ENCODE data around the gene GLIS2.

Gene GLIS2

GRCh38 chr16:4323845-4324488 is 8.1 kb downstream of the GLIS2 start:
- ChIA-PET POLR2A (interaction anchor here (0.5 to 0.7 kb wide), 2 partner anchors 91 to 273 kb away, joined by 3 to 4 read pairs; no protein-coding TSS in a partner anchor), CTCF (interaction anchor here (3.7 to 14.1 kb wide), 2 partner anchors 9 to 16 kb away, joined by 14 to 188 read pairs; partner anchors contain the start of gene GLIS2)
- Histone ChIP-seq H3K4me1 (ENCODE audit: control extremely low read depth in 1 of 4, control insufficient read depth in 4 of 4, insufficient read depth in 4 of 4, low read length in 3 of 4) (peaks cover 0 to 18% (median 16%) of the 10 kb centered on the region in 4 experiments), H3K36me3 (ENCODE audit: control insufficient read depth in 4 of 4, insufficient read depth in 4 of 4, low read length in 3 of 4) (no peaks in the 10 kb centered on the region), H3K27ac (ENCODE audit: insufficient read depth in 1 of 2, low read depth in 1 of 2, low read length in 2 of 2, poor library complexity in 1 of 2, severe bottlenecking in 2 of 2) (no peak overlapping the region), H3K27me3 (replicated peaks in 2 of 5; ENCODE audit: control insufficient read depth in 4 of 5, insufficient read depth in 5 of 5, low read length in 4 of 5) (peaks cover 0 to 1% (median 0%) of the 10 kb centered on the region in 5 experiments), H3K4me3 (ENCODE audit: control insufficient read depth in 1 of 7, extremely low read depth in 1 of 7, insufficient read depth in 4 of 7, low read depth in 2 of 7, low read length in 6 of 7) (no peak overlapping the region), H3K9me3 (ENCODE audit: control extremely low read depth in 1 of 5, control insufficient read depth in 4 of 5, insufficient read depth in 2 of 5, low read depth in 1 of 5, low read length in 4 of 5) (no peaks in the 10 kb centered on the region)
- DNase-seq = no peak
- 84% methylated on average over 10 of the region's 12 CpGs for WGBS (ENCODE audit: insufficient coverage)

DNA sequence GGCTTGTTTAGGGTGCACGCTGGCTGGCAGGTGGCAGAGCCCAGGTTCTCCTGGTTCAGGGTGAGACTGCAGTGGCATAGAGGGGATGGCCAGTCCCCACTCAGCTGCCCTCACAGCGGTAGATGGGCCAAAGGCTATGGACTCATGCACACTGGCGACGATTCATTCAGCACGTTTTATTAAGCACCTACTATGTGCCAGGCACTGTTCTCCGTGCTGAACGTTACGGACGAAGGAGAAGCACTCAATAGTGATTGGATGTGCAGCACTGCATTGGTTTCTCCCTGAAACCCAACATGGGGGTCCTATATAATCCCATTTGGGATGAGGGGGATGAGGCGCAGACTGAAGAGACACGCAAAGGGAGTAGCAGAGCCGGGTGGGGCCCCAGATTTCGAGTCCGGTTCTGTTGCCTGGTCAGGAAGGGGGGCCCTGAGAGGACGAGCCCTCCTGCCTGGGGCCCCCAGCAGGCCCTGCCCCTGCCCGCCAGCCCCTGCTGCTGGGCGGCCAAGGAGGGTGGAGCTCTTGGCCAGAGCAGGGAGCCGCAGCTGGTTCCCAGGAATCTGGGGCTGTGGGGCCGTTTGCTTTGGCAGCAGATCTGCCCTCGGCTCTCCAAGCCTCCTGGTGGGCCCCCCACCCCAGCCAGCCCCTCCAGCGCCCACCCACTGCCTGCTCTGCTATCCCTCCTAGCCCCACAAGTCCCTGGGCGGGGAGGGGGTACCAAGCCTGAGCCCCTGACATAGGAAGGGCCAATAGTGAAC is 8.8 kb downstream of the GLIS2 start:
- Histone ChIP-seq H3K4me1 (ENCODE audit: control extremely low read depth in 1 of 4, control insufficient read depth in 4 of 4, insufficient read depth in 4 of 4, low read length in 3 of 4) (peaks cover 0 to 21% (median 17%) of the 10 kb centered on the region in 4 experiments), H3K9me3 (ENCODE audit: control extremely low read depth in 1 of 5, control insufficient read depth in 4 of 5, insufficient read depth in 2 of 5, low read depth in 1 of 5, low read length in 4 of 5) (no peaks in the 10 kb centered on the region), H3K27me3 (replicated peaks in 2 of 5; ENCODE audit: control insufficient read depth in 4 of 5, insufficient read depth in 5 of 5, low read length in 4 of 5) (no peaks in the 10 kb centered on the region), H3K4me3 (ENCODE audit: control insufficient read depth in 1 of 7, extremely low read depth in 1 of 7, insufficient read depth in 4 of 7, low read depth in 2 of 7, low read length in 6 of 7) (no peak overlapping the region), H3K27ac (ENCODE audit: insufficient read depth in 1 of 2, low read depth in 1 of 2, low read length in 2 of 2, poor library complexity in 1 of 2, severe bottlenecking in 2 of 2) (no peak overlapping the region), H3K36me3 (ENCODE audit: control insufficient read depth in 4 of 4, insufficient read depth in 4 of 4, low read length in 3 of 4) (no peaks in the 10 kb centered on the region)
- no peak for DNase-seq
- 96% methylated on average over 20 of the region's 22 CpGs for WGBS (ENCODE audit: insufficient coverage)
- ChIA-PET POLR2A (interaction anchor here (0.7 kb wide), 1 partner anchor 90 kb away, joined by 3 read pairs; no protein-coding TSS in a partner anchor), CTCF (interaction anchor here (3.7 to 14.1 kb wide), 2 partner anchors 9 to 16 kb away, joined by 14 to 188 read pairs; partner anchors contain the start of gene GLIS2)

GRCh38 chr16:4325253-4325758 is 9.4 kb downstream of the GLIS2 start:
- H3K27me3 ChIP-seq (replicated peaks in 2 of 5; ENCODE audit: control insufficient read depth in 4 of 5, insufficient read depth in 5 of 5, low read length in 4 of 5) = no peaks in the 10 kb centered on the region
- H3K27ac ChIP-seq (ENCODE audit: insufficient read depth in 1 of 2, low read depth in 1 of 2, low read length in 2 of 2, poor library complexity in 1 of 2, severe bottlenecking in 2 of 2) = no peak overlapping the region
- CTCF ChIA-PET = interaction anchor here (3.7 to 14.1 kb wide), 3 partner anchors 10 to 39 kb away, joined by 14 to 188 read pairs (median 132); partner anchors contain the start of gene GLIS2
- no peaks in the 10 kb centered on the region for H3K9me3 ChIP-seq (ENCODE audit: control extremely low read depth in 1 of 5, control insufficient read depth in 4 of 5, insufficient read depth in 2 of 5, low read depth in 1 of 5, low read length in 4 of 5)
- WGBS (ENCODE audit: insufficient coverage) = 89% methylated on average over 5 of the region's 6 CpGs
- peak in 1 of 3 donors; percentile 57 for DNase-seq
- H3K4me1 ChIP-seq (ENCODE audit: control extremely low read depth in 1 of 4, control insufficient read depth in 4 of 4, insufficient read depth in 4 of 4, low read length in 3 of 4) = peaks cover 0 to 21% (median 17%) of the 10 kb centered on the region in 4 experiments
- no peaks in the 10 kb centered on the region for H3K36me3 ChIP-seq (ENCODE audit: control insufficient read depth in 4 of 4, insufficient read depth in 4 of 4, low read length in 3 of 4)
- no peak overlapping the region for H3K4me3 ChIP-seq (ENCODE audit: control insufficient read depth in 1 of 7, extremely low read depth in 1 of 7, insufficient read depth in 4 of 7, low read depth in 2 of 7, low read length in 6 of 7)
- POLR2A ChIA-PET = no interaction called here

GRCh38 chr16:4327386-4328045 is 11.6 kb downstream of the GLIS2 start:
- CTCF ChIA-PET = interaction anchor here (1.0 to 14.1 kb wide), 9 partner anchors 12 to 128 kb away, joined by 3 to 188 read pairs (median 13); partner anchors contain the start of genes GLIS2 and TFAP4
- H3K4me1 ChIP-seq (ENCODE audit: control extremely low read depth in 1 of 4, control insufficient read depth in 4 of 4, insufficient read depth in 4 of 4, low read length in 3 of 4) = peaks cover 0 to 21% (median 17%) of the 10 kb centered on the region in 4 experiments

DNA sequence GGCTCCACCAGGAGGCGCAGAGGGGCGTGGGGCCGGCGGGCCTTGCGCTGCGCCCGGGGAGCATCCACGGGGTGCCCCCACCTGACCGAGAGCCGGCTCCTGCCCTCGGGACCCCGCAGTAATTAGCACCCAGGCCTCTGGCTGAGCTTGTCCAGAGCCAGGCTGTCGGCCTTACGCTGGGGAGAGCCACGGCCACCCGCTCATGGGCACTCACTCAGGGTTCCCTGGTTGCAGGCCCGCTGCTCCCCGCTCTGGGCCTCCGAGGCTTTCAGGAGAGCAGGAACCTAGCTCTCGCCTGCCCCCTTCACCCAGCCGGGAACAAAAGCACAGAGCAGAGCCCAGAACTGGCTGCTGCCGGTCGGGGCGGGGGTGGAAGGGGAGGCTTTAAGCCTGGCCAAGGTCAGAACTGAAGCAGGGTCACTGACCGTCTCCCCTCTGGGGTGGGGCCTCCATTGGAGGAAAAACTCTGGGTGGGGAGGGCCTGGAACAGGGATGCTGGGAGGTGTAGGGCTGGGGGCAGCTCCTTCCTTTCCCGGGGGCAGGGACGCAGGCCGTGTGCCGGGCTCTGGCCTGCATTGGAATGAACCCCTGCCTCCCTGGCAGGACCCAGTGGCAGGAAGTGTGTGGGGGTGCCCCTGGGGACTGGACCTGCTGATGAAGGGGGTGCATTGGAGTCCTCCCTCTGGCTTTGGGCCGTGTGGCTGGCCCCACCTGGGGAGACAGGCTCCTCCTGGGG is 12.3 kb downstream of the GLIS2 start:
- Histone ChIP-seq H3K36me3 (ENCODE audit: control insufficient read depth in 4 of 4, insufficient read depth in 4 of 4, low read length in 3 of 4) (no peaks in the 10 kb centered on the region), H3K4me3 (ENCODE audit: control insufficient read depth in 1 of 7, extremely low read depth in 1 of 7, insufficient read depth in 4 of 7, low read depth in 2 of 7, low read length in 6 of 7) (peak overlapping the region; percentile 8 to 77 (median 61)), H3K27ac (ENCODE audit: insufficient read depth in 1 of 2, low read depth in 1 of 2, low read length in 2 of 2, poor library complexity in 1 of 2, severe bottlenecking in 2 of 2) (no peak overlapping the region), H3K9me3 (ENCODE audit: control extremely low read depth in 1 of 5, control insufficient read depth in 4 of 5, insufficient read depth in 2 of 5, low read depth in 1 of 5, low read length in 4 of 5) (no peaks in the 10 kb centered on the region), H3K27me3 (replicated peaks in 2 of 5; ENCODE audit: control insufficient read depth in 4 of 5, insufficient read depth in 5 of 5, low read length in 4 of 5) (no peaks in the 10 kb centered on the region), H3K4me1 (ENCODE audit: control extremely low read depth in 1 of 4, control insufficient read depth in 4 of 4, insufficient read depth in 4 of 4, low read length in 3 of 4) (peaks cover 0 to 23% (median 17%) of the 10 kb centered on the region in 4 experiments)
- peak; percentile 68 to 77 (median 77) for DNase-seq
- ChIA-PET CTCF (interaction anchor here (0.8 to 14.1 kb wide), 13 partner anchors 10 to 129 kb away, joined by 3 to 188 read pairs (median 6); partner anchors contain the start of gene TFAP4), POLR2A (no interaction called here)
- 10% methylated on average over 30 of the region's 30 CpGs for WGBS (ENCODE audit: insufficient coverage)

More at GRCh38 chr16:4327386-4328045, 11.6 kb downstream of the GLIS2 start:
- Histone ChIP-seq H3K9me3 (ENCODE audit: control extremely low read depth in 1 of 5, control insufficient read depth in 4 of 5, insufficient read depth in 2 of 5, low read depth in 1 of 5, low read length in 4 of 5) (no peaks in the 10 kb centered on the region), H3K36me3 (ENCODE audit: control insufficient read depth in 4 of 4, insufficient read depth in 4 of 4, low read length in 3 of 4) (no peaks in the 10 kb centered on the region), H3K27me3 (replicated peaks in 2 of 5; ENCODE audit: control insufficient read depth in 4 of 5, insufficient read depth in 5 of 5, low read length in 4 of 5) (no peaks in the 10 kb centered on the region), H3K4me3 (ENCODE audit: control insufficient read depth in 1 of 7, extremely low read depth in 1 of 7, insufficient read depth in 4 of 7, low read depth in 2 of 7, low read length in 6 of 7) (peak overlapping the region; percentile 8 to 77 (median 61)), H3K27ac (ENCODE audit: insufficient read depth in 1 of 2, low read depth in 1 of 2, low read length in 2 of 2, poor library complexity in 1 of 2, severe bottlenecking in 2 of 2) (no peak overlapping the region)
- DNase-seq = peak in 1 of 3 donors; percentile 58
- POLR2A ChIA-PET = no interaction called here
- 7% methylated on average over 17 of the region's 57 CpGs for WGBS (ENCODE audit: insufficient coverage)
